Stimulated activated memory B cell treated with anti-CD40 and anti-IgM and Interleukin-4, amounts not matched to agents 10 μg/mL and 1 μg/mL and 100 μg/mL, for 72 hours (primary cell): ENCODE data around the gene OSBPL10.

ENCODE experiments used
- ATAC-seq: fragments of 150-1000 bp; cut with Tn5 transposase; 2 replicates; pipeline ENCODE4 v1.10.0; 2021
- H3K27ac Mint-ChIP-seq: one replicate; pipeline ENCODE4 v1.8.0; 2022; ENCODE audit warnings: mild to moderate bottlenecking, mixed read lengths
- H3K27me3 Mint-ChIP-seq: one replicate; pipeline ENCODE4 v1.8.0; 2022; ENCODE audit warnings: mixed read lengths
- H3K36me3 Mint-ChIP-seq: one replicate; pipeline ENCODE4 v1.8.0; 2022; ENCODE audit warnings: mixed read lengths
- H3K4me1 Mint-ChIP-seq: one replicate; pipeline ENCODE4 v1.8.0; 2022; ENCODE audit warnings: mixed read lengths
- H3K4me3 Mint-ChIP-seq: one replicate; pipeline ENCODE4 v1.8.0; 2022; ENCODE audit warnings: mild to moderate bottlenecking, moderate library complexity, mixed read lengths
- H3K9me3 Mint-ChIP-seq: one replicate; pipeline ENCODE4 v1.8.0; 2022; ENCODE audit warnings: mixed read lengths

OSBPL10 gene

GRCh38 chr3:31776016-31776415 lies 205.0 kb downstream of the OSBPL10 start:
- H3K27me3 Mint-ChIP-seq = no peaks in the 10 kb centered on the region
- H3K9me3 Mint-ChIP-seq = peaks cover 7% of the 10 kb centered on the region
- H3K4me1 Mint-ChIP-seq = peaks cover 75% of the 10 kb centered on the region
- peaks cover 46% of the 10 kb centered on the region for H3K36me3 Mint-ChIP-seq
- H3K27ac Mint-ChIP-seq = peak overlapping the region; percentile 60
- no peak overlapping the region for H3K4me3 Mint-ChIP-seq
- no peak for ATAC-seq

DNA sequence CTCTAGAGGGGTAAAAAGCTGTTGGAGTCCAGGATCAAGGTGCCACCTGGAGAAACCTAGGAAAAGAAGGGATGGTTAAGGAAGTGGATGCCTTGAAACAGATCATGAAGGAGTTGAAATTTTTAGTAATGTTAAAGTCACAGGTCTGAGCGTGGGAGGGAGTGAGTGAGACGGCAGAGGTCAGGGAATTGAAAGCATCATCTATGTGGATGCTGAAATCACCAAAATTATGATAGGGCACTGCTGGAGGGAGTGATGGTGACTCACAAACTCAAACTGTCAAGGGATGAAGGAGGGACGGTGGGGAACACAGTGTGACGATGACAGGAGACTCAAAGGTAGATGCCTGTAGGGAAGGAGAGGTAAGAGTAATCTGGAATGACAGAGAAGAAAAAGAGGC lies 205.7 kb downstream of the OSBPL10 start:
- H3K36me3 Mint-ChIP-seq = peaks cover 39% of the 10 kb centered on the region
- peaks cover 7% of the 10 kb centered on the region for H3K9me3 Mint-ChIP-seq
- peak overlapping the region; percentile 60 for H3K27ac Mint-ChIP-seq
- peaks cover 69% of the 10 kb centered on the region for H3K4me1 Mint-ChIP-seq
- ATAC-seq = no peak
- no peaks in the 10 kb centered on the region for H3K27me3 Mint-ChIP-seq
- H3K4me3 Mint-ChIP-seq = no peak overlapping the region

- no peak overlapping the region for H3K4me3 Mint-ChIP-seq
- H3K9me3 Mint-ChIP-seq = no peaks in the 10 kb centered on the region
- ATAC-seq = no peak
- no peaks in the 10 kb centered on the region for H3K27me3 Mint-ChIP-seq
- peak overlapping the region; percentile 48 for H3K27ac Mint-ChIP-seq
- peaks cover 58% of the 10 kb centered on the region for H3K4me1 Mint-ChIP-seq
- H3K36me3 Mint-ChIP-seq = peaks cover 24% of the 10 kb centered on the region
These were observed 208.1 kb downstream of the OSBPL10 start for GRCh38 chr3:31772758-31773473.

DNA sequence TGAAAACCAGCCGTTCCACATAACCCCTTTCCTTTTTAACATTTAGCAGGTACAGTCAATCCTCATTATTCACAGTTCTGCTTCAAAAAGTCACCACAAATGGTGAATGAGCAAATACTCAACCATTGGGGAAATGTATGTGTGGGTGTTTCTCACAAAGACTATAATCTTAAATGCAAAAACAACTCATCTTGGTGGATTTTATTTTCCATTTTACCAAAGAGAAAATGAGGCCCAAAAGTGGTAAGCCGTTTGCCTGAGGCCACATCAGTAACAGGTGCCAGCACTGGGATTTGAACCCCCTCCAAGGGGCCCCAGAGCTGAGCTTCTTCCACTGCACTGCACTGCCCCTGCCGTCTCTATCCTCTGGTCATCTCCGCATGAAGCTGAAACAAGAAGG lies 208.8 kb downstream of the OSBPL10 start:
- Mint-ChIP-seq H3K4me3 (no peak overlapping the region), H3K36me3 (peaks cover 29% of the 10 kb centered on the region), H3K27ac (peak overlapping the region; percentile 48), H3K27me3 (no peaks in the 10 kb centered on the region), H3K4me1 (peaks cover 59% of the 10 kb centered on the region), H3K9me3 (no peaks in the 10 kb centered on the region)
- peak; percentile 78 for ATAC-seq

DNA sequence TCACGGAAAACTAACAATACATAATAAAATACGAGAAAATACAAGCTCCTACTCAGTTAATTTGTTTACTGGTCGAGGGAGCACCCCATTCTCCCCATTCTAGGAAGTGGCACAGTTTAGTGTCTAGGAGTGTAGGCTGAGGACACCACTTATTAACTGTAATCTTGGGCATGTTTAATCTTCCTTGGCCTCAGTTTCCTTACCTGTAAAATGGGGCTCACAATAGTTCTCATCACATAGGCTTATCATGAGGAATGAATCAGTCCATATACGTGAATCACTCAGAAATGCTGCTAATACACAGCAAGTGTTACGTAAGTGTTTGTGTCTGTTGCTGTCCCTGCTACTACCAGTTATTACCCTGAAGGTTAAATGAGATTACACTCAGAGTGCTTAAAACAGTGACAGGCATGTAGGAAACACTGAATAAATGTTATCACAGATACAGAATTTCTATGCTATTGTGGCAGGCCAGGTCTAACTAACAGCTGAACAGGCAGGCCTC lies 210.2 kb downstream of the OSBPL10 start:
- no peak overlapping the region for H3K4me3 Mint-ChIP-seq
- H3K27ac Mint-ChIP-seq = peak overlapping the region; percentile 48
- H3K27me3 Mint-ChIP-seq = no peaks in the 10 kb centered on the region
- peaks cover 69% of the 10 kb centered on the region for H3K4me1 Mint-ChIP-seq
- no peaks in the 10 kb centered on the region for H3K9me3 Mint-ChIP-seq
- no peak for ATAC-seq
- H3K36me3 Mint-ChIP-seq = peaks cover 29% of the 10 kb centered on the region

DNA sequence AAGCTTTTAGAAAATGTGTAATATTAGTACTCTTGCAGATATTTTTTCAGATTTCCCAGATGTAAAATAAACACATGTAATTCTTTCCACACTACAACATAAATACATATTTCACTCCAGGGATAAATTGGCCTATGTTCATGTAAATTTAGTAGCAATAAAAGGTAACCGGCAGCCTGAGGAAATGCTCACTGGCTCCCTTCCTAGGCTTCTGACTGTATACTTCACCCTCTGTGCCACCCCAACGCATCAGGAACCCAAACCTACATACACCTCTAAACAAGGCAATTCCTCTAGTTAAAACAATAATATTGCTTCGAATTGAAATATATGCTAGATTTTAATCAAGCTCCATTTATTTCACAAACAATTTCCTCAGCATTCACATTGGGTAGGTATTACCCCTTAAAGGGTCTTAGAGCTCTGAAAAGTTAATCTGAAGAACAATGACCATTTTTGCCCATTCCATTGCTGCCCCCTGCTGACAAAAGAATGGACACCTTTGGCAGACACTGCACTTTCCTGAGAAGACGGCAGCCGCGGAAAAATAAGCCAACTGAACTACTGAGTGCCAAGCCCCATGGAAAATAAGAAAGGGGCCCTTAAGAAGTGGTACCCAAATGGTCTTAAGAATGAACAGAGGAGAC lies 212.5 kb downstream of the OSBPL10 start:
- Mint-ChIP-seq H3K4me1 (peaks cover 72% of the 10 kb centered on the region), H3K27me3 (no peaks in the 10 kb centered on the region), H3K9me3 (no peaks in the 10 kb centered on the region), H3K4me3 (no peak overlapping the region), H3K27ac (peak overlapping the region; percentile 70), H3K36me3 (peaks cover 22% of the 10 kb centered on the region)
- no peak for ATAC-seq

DNA sequence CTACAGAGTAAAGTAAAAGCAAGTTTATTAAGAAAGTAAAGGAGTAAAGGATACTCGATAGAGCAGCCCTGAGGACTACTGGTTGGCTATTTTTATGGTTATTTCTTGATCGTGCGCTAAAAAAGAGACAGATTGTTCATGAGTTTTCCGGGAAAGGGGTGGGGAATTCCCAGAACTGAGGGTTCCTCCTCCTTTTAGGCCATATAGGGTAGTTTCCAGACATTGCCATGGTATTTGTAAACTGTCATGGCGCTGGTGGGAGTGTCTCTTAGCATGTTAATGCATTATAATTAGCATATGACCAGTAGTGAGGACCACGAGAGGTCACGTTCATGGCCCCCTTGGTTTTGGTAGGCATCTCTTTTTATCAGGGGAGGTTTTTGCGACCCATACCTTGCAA lies 213.1 kb downstream of the OSBPL10 start:
- no peak overlapping the region for H3K4me3 Mint-ChIP-seq
- peaks cover 21% of the 10 kb centered on the region for H3K36me3 Mint-ChIP-seq
- H3K4me1 Mint-ChIP-seq = peaks cover 72% of the 10 kb centered on the region
- no peaks in the 10 kb centered on the region for H3K27me3 Mint-ChIP-seq
- no peaks in the 10 kb centered on the region for H3K9me3 Mint-ChIP-seq
- no peak for ATAC-seq
- peak overlapping the region; percentile 70 for H3K27ac Mint-ChIP-seq

DNA sequence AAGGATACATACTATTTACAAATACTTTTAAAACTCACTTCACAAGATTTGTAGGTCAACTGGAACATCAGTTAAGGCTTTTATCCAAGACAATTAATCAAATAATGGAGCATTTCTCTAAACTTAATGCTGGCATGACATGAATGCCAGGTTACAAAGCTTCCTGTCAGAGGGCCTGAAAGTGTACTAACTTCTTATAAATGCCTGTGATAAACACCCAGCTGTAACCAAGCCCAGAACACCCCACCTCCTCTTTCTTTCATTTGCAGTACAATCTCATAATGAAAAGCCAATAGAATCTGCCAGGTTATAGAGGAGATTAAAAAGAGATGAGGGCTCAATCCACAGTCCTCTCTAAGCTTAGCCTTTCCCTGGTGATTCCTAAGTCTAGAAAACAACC lies 214.4 kb downstream of the OSBPL10 start:
- no peak for ATAC-seq
- peaks cover 70% of the 10 kb centered on the region for H3K4me1 Mint-ChIP-seq
- H3K9me3 Mint-ChIP-seq = no peaks in the 10 kb centered on the region
- no peaks in the 10 kb centered on the region for H3K27me3 Mint-ChIP-seq
- H3K4me3 Mint-ChIP-seq = no peak overlapping the region
- H3K27ac Mint-ChIP-seq = peak overlapping the region; percentile 9
- H3K36me3 Mint-ChIP-seq = peaks cover 24% of the 10 kb centered on the region

- peaks cover 24% of the 10 kb centered on the region for H3K36me3 Mint-ChIP-seq
- H3K27ac Mint-ChIP-seq = peak overlapping the region; percentile 9
- no peak overlapping the region for H3K4me3 Mint-ChIP-seq
- no peaks in the 10 kb centered on the region for H3K27me3 Mint-ChIP-seq
- no peak for ATAC-seq
- H3K9me3 Mint-ChIP-seq = no peaks in the 10 kb centered on the region
- peaks cover 67% of the 10 kb centered on the region for H3K4me1 Mint-ChIP-seq
These were observed 215.2 kb downstream of the OSBPL10 start for GRCh38 chr3:31765871-31766270.

DNA sequence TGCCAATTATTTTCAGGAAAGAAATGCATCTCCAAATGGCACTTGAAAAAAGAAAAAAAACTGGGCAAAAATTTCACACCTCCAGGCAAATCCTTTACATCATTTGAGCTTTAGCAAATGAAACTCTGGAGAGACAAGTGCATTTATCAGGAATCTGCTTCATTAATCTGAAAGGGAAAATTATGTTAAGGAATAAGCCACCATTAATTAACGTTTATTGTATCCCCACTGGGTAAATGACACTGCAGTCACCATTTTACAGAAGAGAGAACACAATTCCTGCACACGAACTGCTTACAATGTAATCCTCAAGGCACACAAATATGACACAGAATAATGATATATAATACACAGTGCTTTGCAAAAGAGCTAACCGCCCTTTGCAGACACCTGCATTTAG lies 217.3 kb downstream of the OSBPL10 start:
- H3K36me3 Mint-ChIP-seq = peaks cover 32% of the 10 kb centered on the region
- no peak overlapping the region for H3K4me3 Mint-ChIP-seq
- no peak for ATAC-seq
- no peaks in the 10 kb centered on the region for H3K9me3 Mint-ChIP-seq
- peaks cover 75% of the 10 kb centered on the region for H3K4me1 Mint-ChIP-seq
- peak overlapping the region; percentile 9 for H3K27ac Mint-ChIP-seq
- H3K27me3 Mint-ChIP-seq = no peaks in the 10 kb centered on the region

DNA sequence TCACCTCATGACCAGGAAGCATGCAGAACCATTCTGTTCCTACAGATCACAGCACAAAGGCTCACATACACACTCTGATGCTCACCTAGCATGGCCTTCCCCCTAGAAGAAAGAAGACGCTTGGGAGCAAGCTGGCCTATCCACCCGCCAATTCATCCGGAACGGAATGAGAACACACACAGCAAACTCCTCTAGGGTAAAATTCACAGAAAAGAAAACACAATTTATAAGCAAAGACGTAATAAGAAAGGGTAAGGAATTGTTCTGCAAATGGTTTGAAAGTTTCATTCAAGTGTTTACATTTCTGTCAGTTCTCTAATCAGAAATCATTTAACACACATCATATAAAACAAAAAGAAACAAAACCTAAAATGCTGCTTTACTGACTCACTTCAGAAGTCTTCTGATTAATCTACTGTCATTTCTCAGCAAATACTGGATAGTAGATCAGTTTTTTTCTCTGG lies 218.1 kb downstream of the OSBPL10 start:
- no peak for ATAC-seq
- no peaks in the 10 kb centered on the region for H3K9me3 Mint-ChIP-seq
- peak overlapping the region; percentile 76 for H3K27ac Mint-ChIP-seq
- peaks cover 40% of the 10 kb centered on the region for H3K36me3 Mint-ChIP-seq
- no peak overlapping the region for H3K4me3 Mint-ChIP-seq
- H3K27me3 Mint-ChIP-seq = no peaks in the 10 kb centered on the region
- H3K4me1 Mint-ChIP-seq = peaks cover 77% of the 10 kb centered on the region

DNA sequence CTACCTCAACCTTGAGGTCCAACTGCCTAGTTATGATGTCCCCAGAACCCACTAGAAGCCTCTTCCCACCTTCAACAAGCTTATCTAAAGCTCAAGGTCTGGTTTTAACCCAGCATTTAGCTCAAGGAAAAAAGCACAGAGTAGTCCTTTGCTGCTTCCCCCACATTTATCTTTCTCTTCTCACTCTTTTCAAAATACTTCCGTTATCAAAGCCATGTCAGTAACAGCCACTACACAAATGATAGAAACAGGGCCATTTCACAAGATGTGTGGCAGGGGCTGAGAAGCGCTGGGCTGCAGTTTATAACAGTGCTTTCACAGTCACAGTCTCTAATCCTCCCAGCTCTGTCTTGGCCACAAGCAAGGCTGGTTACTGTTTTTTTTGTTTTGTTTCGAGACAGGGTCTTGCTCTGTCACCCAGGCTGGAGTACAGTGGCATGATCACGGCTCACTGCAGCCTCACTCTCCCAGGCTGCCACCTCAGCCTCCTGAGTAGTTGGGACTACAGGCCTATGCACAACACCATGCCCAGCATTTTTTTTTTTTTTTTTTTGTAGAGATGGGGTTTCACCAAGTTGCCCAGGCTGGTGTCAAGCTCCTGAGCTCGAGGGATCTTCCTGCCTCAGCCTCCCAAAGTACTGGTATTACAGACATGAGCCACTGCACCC lies 218.8 kb downstream of the OSBPL10 start:
- ATAC-seq = no peak
- peaks cover 78% of the 10 kb centered on the region for H3K4me1 Mint-ChIP-seq
- peak overlapping the region; percentile 76 for H3K27ac Mint-ChIP-seq

DNA sequence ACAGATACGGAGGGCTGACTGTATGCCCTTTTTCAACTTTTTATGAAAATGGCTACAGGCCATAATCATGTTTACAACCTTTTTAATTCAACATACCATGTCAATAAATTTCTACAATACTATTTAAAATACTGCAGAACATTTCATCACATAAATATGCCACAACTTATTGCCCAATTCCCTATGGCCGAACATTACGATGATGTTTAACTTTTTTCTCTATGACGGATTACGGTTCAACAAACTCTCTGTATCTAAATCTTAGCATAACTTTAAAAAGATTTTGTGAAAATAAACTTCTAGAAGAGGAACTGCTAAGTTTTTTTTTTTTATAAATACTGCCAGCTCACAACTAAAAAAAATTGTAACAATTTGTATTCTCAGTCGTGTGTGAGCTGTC lies 220.4 kb downstream of the OSBPL10 start:
- ATAC-seq = no peak
- Mint-ChIP-seq H3K36me3 (peaks cover 42% of the 10 kb centered on the region), H3K4me1 (peaks cover 81% of the 10 kb centered on the region), H3K27me3 (no peaks in the 10 kb centered on the region), H3K4me3 (no peak overlapping the region), H3K27ac (no peak overlapping the region), H3K9me3 (no peaks in the 10 kb centered on the region)

More for the DNA sequence above, 218.8 kb downstream of the OSBPL10 start:
- Mint-ChIP-seq H3K36me3 (peaks cover 35% of the 10 kb centered on the region), H3K4me3 (no peak overlapping the region), H3K27me3 (no peaks in the 10 kb centered on the region), H3K9me3 (no peaks in the 10 kb centered on the region)

DNA sequence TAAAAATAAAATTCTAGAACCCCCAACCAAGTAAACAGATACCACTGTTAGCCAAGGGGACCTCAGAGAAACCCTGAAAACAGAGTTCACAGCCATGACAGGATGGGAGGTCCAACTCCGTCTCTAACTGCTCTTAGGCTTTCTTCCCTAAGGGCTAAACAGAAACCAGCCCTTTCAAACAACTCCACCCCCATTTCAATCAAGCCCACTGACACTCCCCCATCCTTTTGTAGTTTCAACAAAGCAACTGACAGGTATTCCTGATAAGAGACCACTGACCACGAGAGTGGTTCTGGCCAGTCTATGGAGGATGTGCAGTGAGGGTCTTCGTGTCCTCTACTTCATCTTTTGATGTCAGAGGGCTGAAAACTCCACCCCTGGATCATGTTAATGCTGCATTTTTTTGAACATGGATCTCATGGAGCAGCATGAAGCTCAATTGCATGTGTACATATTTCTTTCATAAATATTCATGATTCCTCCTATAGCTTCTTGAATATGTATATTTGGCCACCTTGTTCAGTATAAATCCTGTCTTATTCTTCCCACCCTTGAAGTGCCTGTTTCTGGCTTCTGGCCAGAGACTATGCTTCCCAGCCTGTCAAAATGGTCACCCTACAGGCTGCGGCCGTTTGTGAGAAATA lies 222.6 kb downstream of the OSBPL10 start:
- Mint-ChIP-seq H3K36me3 (peaks cover 50% of the 10 kb centered on the region), H3K9me3 (no peaks in the 10 kb centered on the region), H3K4me1 (peaks cover 81% of the 10 kb centered on the region), H3K4me3 (no peak overlapping the region), H3K27me3 (no peaks in the 10 kb centered on the region), H3K27ac (peak overlapping the region; percentile 59)
- ATAC-seq = no peak
